DOHH2 (cell line): ENCODE results near the gene DMAP1.

Experiments used
- CTCF ChIP-seq: fragments of 200-600 bp; sonication (generic); IDR thresholded peaks from one replicate; pipeline ENCODE4 v1.5.1; 2014; ENCODE audit warnings: antibody characterized with exemption, mild to moderate bottlenecking, low read depth, low read length; ENCODE audit not compliant: poor library complexity, severe bottlenecking
- EZH2phosphoT487 ChIP-seq: fragments of 200-600 bp; sonication (generic); IDR thresholded peaks from 2 replicates; pipeline ENCODE4 v1.6.1; 2017; ENCODE audit warnings: borderline replicate concordance, mild to moderate bottlenecking, antibody characterized with exemption, low read length, moderate library complexity, mixed read lengths

- TF ChIP-seq CTCF (no peak), EZH2phosphoT487 (no peak)
These were observed 5.4 kb downstream of the DMAP1 start for GRCh38 chr1:44218503-44219300.
